Activated CD4-positive, alpha-beta memory T cell treated with anti-CD3 and anti-CD28 coated beads, Interleukin-2, amount 10 ng/mL, durations not matched to agents 7 days and 5 days (primary cell): ENCODE measurements around the gene BPHL. TPM values are rescaled to one million over a fixed set of nuclear protein-coding genes. Genes with fewer than 3 reads are reported as not detected.
"Not testable (repeated sequence)": the region's sequence is repeated elsewhere in the genome, so short reads cannot be mapped to it uniquely, and the experiment has no call there.

ENCODE experiments used
- CTCF ChIA-PET: fragments of 350-600 bp; sonication (Branson Sonifier 250); formaldehyde crosslinking; loops from one replicate; lab custom pipeline; 2021; ENCODE audit warnings: antibody characterized with exemption, inconsistent platforms; lab: Charles Lee
- POLR2A ChIA-PET: fragments of 350-600 bp; sonication (Branson Sonifier 250); formaldehyde crosslinking; loops from one replicate; lab custom pipeline; 2021; ENCODE audit warnings: antibody characterized with exemption; lab: Charles Lee
- DNase-seq: peaks from one replicate; pipeline ENCODE4 v3.0.0-alpha.2; 2020
- H3K27ac Mint-ChIP-seq: one replicate; pipeline ENCODE4 v1.8.0; 2021; ENCODE audit warnings: mild to moderate bottlenecking, mixed read lengths
- H3K27me3 Mint-ChIP-seq: one replicate; pipeline ENCODE4 v1.8.0; 2021; ENCODE audit warnings: mixed read lengths
- H3K36me3 Mint-ChIP-seq: one replicate; pipeline ENCODE4 v1.8.0; 2021; ENCODE audit warnings: low read depth, mixed read lengths
- H3K4me1 Mint-ChIP-seq: one replicate; pipeline ENCODE4 v1.8.0; 2021; ENCODE audit warnings: mixed read lengths
- H3K4me3 Mint-ChIP-seq: one replicate; pipeline ENCODE4 v1.8.0; 2021; ENCODE audit warnings: mild to moderate bottlenecking, mixed read lengths
- H3K9me3 Mint-ChIP-seq: one replicate; pipeline ENCODE4 v1.8.0; 2021; ENCODE audit warnings: mixed read lengths
- total RNA-seq, 2 experiments: library from RNA; stranded (reverse); gene quantifications; one replicate each; pipeline ENCODE4 v1.2.3, GENCODE V29; 2021

Gene BPHL
- total RNA-seq, 2 experiments from 2014 or later: 7.3 to 9.2 TPM

GRCh38 chr6:3143158-3143557, 24.6 kb downstream of the BPHL start:
- Mint-ChIP-seq H3K4me3 (no peak overlapping the region), H3K27me3 (no peaks in the 10 kb centered on the region), H3K4me1 (peaks cover 5% of the 10 kb centered on the region), H3K9me3 (no peaks in the 10 kb centered on the region), H3K27ac (no peak overlapping the region), H3K36me3 (no peaks in the 10 kb centered on the region)
- CTCF ChIA-PET: interaction anchor here (1.0 kb wide), 1 partner anchor 14 kb away, joined by 4 read pairs; the partner anchor contains the start of gene TUBB2A
- POLR2A ChIA-PET: no interaction called here
- no peak for DNase-seq

- DNase-seq: no peak
- ChIA-PET CTCF (no interaction called here), POLR2A (no interaction called here)
- no peak overlapping the region for H3K4me3 Mint-ChIP-seq
- peaks cover 5% of the 10 kb centered on the region for H3K4me1 Mint-ChIP-seq
- H3K27me3 Mint-ChIP-seq: no peaks in the 10 kb centered on the region
- no peaks in the 10 kb centered on the region for H3K9me3 Mint-ChIP-seq
- H3K36me3 Mint-ChIP-seq: no peaks in the 10 kb centered on the region
- H3K27ac Mint-ChIP-seq: no peak overlapping the region
These were observed 26.1 kb downstream of the BPHL start for GRCh38 chr6:3144571-3144970.

DNA sequence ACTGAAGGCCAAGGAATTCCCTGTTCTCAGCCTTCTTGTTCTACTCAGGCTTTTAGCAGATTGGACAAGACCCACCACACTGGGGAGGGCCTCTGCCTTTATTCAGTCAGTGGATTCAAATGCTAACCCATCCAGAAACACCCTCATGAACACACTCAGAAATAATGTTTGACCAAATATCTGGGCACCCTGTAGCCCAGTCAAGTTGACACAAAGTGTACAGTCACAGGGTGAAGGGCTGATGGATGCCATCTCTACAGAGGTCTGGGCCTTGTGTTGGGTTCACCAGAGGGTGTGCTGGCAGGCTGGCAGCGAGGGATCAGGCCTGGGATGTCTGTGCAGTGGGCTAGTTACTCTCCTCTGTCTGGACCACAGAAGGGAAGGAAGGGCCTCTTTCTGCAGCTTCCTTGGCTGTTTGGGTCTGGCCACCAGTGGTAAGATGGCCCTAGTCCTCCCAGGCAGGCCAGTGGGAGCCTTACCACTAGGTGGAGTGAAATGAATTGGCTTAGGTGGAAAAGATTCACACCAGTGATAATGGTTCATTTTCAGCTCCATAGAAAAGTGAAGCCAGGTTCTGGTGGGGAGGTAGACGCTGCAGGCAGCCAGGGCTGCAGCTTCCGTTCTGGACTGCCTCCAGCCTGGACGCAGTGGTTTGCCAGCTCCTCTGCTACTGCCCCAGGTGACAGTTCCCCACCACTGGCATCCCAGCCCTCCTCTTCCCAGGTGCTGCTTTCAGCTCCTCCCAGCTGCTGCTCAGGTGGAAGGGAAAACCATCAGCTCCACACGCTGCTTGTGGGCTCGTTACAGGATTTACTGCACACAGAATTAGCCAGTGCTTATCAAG, 29.6 kb downstream of the BPHL start:
- Mint-ChIP-seq H3K27me3 (no peaks in the 10 kb centered on the region), H3K4me1 (peaks cover 5% of the 10 kb centered on the region), H3K9me3 (no peaks in the 10 kb centered on the region), H3K27ac (no peak overlapping the region), H3K36me3 (no peaks in the 10 kb centered on the region), H3K4me3 (no peak overlapping the region)
- no peak for DNase-seq
- ChIA-PET CTCF (interaction anchor here (0.7 to 1.7 kb wide), 2 partner anchors 9 to 141 kb away, joined by 3 to 8 read pairs; partner anchors contain the start of gene TUBB2A), POLR2A (no interaction called here)

DNA sequence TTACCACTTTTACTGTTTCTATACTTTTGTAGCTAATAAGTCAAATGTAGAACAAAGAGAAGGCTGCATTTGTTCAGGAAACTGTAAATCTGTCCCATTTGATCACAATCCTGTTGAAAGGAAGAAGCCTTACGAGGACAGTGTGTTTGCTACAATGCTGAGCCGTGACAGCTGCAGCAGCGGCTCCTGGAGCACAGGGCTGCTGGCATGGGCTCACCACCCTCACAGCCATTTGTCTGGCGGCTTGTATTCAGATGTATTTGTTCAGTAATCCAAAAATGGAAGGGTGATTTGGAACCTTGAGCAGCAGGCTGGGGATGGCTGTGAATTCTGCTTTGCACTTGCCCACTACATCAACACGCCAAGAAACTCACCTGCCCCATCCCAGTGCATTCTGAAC, 33.2 kb downstream of the BPHL start:
- ChIA-PET CTCF (no interaction called here), POLR2A (no interaction called here)
- peaks cover 2% of the 10 kb centered on the region for H3K36me3 Mint-ChIP-seq
- peaks cover 2% of the 10 kb centered on the region for H3K4me1 Mint-ChIP-seq
- H3K4me3 Mint-ChIP-seq: no peak overlapping the region
- peaks cover 12% of the 10 kb centered on the region for H3K27me3 Mint-ChIP-seq
- H3K9me3 Mint-ChIP-seq: no peaks in the 10 kb centered on the region
- no peak overlapping the region for H3K27ac Mint-ChIP-seq
- DNase-seq: no peak

- ChIA-PET POLR2A (interaction anchor here (0.7 kb wide), 1 partner anchor 99 kb away, joined by 4 read pairs; no protein-coding TSS in a partner anchor), CTCF (interaction anchor here (0.9 to 1.0 kb wide), 2 partner anchors 27 to 78 kb away, joined by 3 to 5 read pairs; no protein-coding TSS in a partner anchor)
- DNase-seq: no peak
- H3K27me3 Mint-ChIP-seq: peaks cover 15% of the 10 kb centered on the region
- H3K9me3 Mint-ChIP-seq: no peaks in the 10 kb centered on the region
- H3K36me3 Mint-ChIP-seq: peaks cover 2% of the 10 kb centered on the region
- no peak overlapping the region for H3K4me3 Mint-ChIP-seq
- H3K27ac Mint-ChIP-seq: no peak overlapping the region
- peaks cover 4% of the 10 kb centered on the region for H3K4me1 Mint-ChIP-seq
These were observed 34.2 kb downstream of the BPHL start for GRCh38 chr6:3152689-3153088.

DNA sequence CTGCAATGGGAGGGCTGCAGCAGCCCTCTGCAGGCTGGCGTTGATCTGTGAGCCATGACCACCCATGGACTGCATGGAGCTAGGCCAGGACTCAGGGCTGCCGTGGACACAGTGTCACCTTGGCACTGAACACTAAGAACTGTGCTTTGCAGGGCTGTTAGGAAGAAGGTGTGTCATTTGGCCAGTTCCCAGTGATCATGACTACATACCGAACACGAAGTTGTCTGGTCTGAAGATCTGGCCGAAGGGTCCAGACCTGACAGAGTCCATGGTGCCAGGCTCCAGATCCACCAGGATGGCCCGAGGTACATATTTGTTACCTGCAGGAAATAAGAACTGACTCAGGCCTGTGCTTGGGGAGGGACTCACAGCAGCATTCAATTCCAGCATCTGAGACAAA, 36.9 kb downstream of the BPHL start:
- CTCF ChIA-PET, DNase-seq, POLR2A ChIA-PET, H3K4me3 Mint-ChIP-seq, H3K36me3 Mint-ChIP-seq, H3K27ac Mint-ChIP-seq, H3K9me3 Mint-ChIP-seq: not testable (repeated sequence)
- peaks cover 35% of the 10 kb centered on the region for H3K27me3 Mint-ChIP-seq
- peaks cover 18% of the 10 kb centered on the region for H3K4me1 Mint-ChIP-seq

GRCh38 chr6:3156184-3157130, 37.9 kb downstream of the BPHL start:
- H3K27ac Mint-ChIP-seq: peak overlapping the region; percentile 74
- peak overlapping the region; percentile 80 for H3K4me3 Mint-ChIP-seq
- ChIA-PET POLR2A (interaction anchor here (1.0 to 1.3 kb wide), 4 partner anchors 10 to 103 kb away, joined by 3 to 4 read pairs (median 4); partner anchors contain the start of genes BPHL and PSMG4), CTCF (interaction anchor here (0.5 to 2.1 kb wide), 29 partner anchors 8 to 587 kb away, joined by 3 to 17 read pairs (median 4); partner anchors contain the start of genes PSMG4 and TUBB2B)
- peak; percentile 22 for DNase-seq
- H3K36me3 Mint-ChIP-seq, H3K9me3 Mint-ChIP-seq: not testable (repeated sequence)
- peaks cover 20% of the 10 kb centered on the region for H3K4me1 Mint-ChIP-seq
- peaks cover 40% of the 10 kb centered on the region for H3K27me3 Mint-ChIP-seq

DNA sequence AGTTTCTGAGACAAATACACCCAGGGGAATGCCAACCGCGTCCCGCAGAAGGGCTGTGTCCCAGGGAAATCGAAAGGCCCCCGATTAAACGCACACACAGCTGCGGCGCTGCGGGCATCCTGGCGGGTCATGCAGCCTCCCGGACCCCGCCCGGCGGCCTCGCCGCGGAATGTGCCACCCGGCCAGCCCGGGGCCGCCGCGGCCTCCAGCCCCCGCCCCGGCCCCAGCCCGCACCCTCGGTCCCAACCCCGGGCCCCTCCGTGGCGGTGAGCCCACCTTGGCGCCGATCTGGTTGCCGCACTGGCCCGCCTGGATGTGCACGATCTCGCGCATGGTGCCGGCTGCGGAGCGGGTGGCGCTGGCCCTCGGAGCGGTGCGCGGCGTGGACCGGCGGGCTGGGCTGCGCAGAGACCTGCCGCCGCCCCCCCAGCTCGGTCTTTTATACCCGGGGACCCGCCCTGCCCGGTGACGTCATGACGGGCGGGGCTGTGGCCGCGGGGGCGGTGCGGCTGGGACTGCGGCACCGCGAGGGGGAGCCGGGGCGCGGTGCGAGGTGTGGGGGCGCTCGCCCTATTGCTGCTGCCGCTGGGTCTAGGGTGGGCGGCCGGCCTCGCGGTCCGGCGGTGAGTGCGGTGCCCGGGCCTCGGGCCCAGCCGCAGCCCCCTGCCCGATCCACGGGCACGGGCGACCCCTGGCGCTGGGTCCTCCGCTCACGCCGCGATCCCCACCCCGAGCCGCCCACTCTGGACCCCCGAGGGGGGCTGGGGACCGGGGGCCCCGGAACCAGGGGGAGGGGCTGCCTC, 38.8 kb downstream of the BPHL start, which contains the start of gene TUBB2A:
TUBB2A (minus strand) TSS at position 414 of the 803 bp plus-strand sequence; CDS start at position 333, 81 bp downstream.
- DNase-seq: peak; percentile 86
- ChIA-PET CTCF (interaction anchor here (0.5 to 2.1 kb wide), 29 partner anchors 8 to 586 kb away, joined by 3 to 17 read pairs (median 4); partner anchors contain the start of genes PSMG4 and TUBB2B), POLR2A (interaction anchor here (1.0 to 1.3 kb wide), 4 partner anchors 9 to 102 kb away, joined by 3 to 4 read pairs (median 4); partner anchors contain the start of genes BPHL and PSMG4)
- Mint-ChIP-seq H3K27me3 (peaks cover 46% of the 10 kb centered on the region), H3K4me1 (peaks cover 25% of the 10 kb centered on the region), H3K4me3 (peak within 1 kb of the TSS; percentile 80), H3K36me3 (peaks cover 6% of the 10 kb centered on the region), H3K9me3 (no peaks in the 10 kb centered on the region), H3K27ac (peak within 1 kb of the TSS; percentile 74)

DNA sequence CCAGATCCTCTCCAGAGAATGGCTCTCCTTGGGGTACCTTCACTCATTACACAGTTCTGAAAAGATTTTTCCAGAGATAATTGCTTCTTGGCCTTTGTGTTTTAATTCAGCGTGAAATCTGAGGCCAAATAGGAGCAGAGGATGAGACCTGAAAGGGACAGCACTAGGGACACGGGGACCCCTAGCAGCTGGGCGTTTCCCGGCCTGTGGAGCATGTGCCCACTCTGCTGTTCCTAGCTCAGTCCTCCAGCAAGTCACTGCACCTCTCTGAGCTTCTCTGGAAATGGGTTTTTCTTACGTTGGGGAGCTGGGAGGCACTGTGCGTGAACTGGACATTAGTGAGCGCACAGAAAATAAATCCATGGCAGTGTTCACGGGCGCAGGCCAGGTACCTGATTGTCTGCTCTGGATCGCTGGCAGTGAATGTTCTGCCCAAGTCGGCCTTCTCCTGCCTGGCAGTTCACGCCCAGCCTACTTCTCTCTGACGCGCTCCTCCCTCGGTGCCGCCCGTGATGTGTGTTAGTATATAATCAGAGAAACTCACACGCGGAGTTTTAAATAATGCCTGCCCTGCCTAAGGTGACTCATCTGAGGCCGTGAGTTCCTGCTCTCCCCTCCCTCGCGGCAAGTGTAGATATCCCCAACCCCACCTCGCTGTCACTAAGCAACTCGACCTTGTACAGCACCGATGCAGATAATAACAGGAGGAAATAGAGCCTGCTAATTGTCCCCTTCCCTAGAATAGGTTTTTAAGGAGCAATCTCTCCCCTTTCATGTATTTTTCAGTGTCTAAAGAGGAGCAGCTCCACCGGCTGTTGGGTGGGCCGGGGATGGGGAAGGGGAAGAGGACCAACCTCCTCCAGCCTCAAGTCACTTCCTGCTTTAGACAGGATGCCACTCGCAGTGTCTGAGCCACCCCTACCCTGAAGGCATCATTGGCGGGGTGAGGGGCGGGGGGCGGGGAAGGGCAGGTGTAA, 41.6 kb downstream of the BPHL start:
- CTCF ChIA-PET: interaction anchor here (1.6 kb wide), 1 partner anchor 91 kb away, joined by 5 read pairs; no protein-coding TSS in a partner anchor
- Mint-ChIP-seq H3K27me3 (peaks cover 53% of the 10 kb centered on the region), H3K27ac (no peak overlapping the region), H3K4me3 (no peak overlapping the region), H3K36me3 (peaks cover 4% of the 10 kb centered on the region), H3K9me3 (no peaks in the 10 kb centered on the region), H3K4me1 (peaks cover 36% of the 10 kb centered on the region)
- DNase-seq: peak; percentile 42
- POLR2A ChIA-PET: interaction anchor here (1.9 kb wide), 1 partner anchor 99 kb away, joined by 8 read pairs; the partner anchor contains the start of gene PSMG4

GRCh38 chr6:3162067-3162497, 43.6 kb downstream of the BPHL start:
- H3K36me3 Mint-ChIP-seq: peaks cover 4% of the 10 kb centered on the region

More at GRCh38 chr6:3162067-3162497, 43.6 kb downstream of the BPHL start:
- DNase-seq: no peak
- peaks cover 47% of the 10 kb centered on the region for H3K27me3 Mint-ChIP-seq
- H3K4me1 Mint-ChIP-seq: peaks cover 32% of the 10 kb centered on the region
- H3K9me3 Mint-ChIP-seq: no peaks in the 10 kb centered on the region
- H3K27ac Mint-ChIP-seq: no peak overlapping the region
- POLR2A ChIA-PET: interaction anchor here (1.3 kb wide), 1 partner anchor 94 kb away, joined by 5 read pairs; the partner anchor contains the start of gene RIPK1
- peak overlapping the region; percentile 65 for H3K4me3 Mint-ChIP-seq
- CTCF ChIA-PET: interaction anchor here (0.6 to 1.2 kb wide), 3 partner anchors 42 to 335 kb away, joined by 3 to 5 read pairs (median 3); no protein-coding TSS in a partner anchor
